HuH-7.5 (cell line): ENCODE results near the gene DPP7.
A peak's percentile ranks its signal among the peaks of the same experiment; 100 is the strongest.

Experiments
- DNase-seq: peaks from one replicate; pipeline ENCODE4 v3.0.0; 2011; ENCODE audit warnings: low spot score

DPP7 gene

DNA sequence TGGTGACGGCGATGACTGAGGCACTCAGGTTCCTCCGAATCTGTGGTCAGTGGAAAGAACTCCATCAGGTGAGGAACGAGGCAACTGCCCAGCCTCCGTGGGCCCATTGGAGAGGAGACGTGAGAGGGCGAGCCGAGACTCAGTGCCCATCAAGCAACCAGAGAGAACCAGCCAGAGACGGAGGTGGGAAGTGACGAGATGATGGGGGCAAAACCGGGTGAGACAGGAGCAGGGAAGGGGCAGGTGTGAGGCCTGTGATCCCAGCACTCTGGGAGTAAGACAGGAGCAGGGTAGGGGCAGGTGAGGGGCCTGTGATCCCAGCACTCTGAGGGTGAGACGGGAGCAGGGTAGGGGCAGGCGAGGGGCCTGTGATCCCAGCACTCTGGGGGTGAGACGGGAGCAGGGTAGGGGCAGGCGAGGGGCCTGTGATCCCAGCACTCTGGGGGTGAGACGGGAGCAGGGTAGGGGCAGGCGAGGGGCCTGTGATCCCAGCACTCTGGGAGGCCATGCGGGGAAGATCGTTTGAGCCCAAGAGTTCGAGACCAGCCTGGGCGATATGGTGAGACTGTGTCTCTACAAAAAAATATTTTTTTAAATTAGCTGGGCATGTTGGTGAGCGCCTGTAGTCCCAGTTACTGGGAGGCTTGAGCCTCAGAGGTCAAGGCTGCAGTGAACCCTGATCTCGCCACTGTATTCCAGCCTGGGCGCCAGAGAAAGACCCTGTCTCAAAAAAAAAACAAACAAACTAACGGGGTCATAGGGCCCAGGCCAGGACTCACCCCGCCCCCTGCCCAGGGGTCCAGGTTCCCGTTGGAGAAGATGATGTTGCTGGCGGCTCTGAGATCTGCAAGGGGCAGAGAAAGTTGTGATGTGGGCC is 3.4 kb downstream of the DPP7 start:
- DNase-seq, result no peak

- no peak for DNase-seq
Observed at GRCh38 chr9:137110147-137110910, 4.2 kb downstream of the DPP7 start.

DNA sequence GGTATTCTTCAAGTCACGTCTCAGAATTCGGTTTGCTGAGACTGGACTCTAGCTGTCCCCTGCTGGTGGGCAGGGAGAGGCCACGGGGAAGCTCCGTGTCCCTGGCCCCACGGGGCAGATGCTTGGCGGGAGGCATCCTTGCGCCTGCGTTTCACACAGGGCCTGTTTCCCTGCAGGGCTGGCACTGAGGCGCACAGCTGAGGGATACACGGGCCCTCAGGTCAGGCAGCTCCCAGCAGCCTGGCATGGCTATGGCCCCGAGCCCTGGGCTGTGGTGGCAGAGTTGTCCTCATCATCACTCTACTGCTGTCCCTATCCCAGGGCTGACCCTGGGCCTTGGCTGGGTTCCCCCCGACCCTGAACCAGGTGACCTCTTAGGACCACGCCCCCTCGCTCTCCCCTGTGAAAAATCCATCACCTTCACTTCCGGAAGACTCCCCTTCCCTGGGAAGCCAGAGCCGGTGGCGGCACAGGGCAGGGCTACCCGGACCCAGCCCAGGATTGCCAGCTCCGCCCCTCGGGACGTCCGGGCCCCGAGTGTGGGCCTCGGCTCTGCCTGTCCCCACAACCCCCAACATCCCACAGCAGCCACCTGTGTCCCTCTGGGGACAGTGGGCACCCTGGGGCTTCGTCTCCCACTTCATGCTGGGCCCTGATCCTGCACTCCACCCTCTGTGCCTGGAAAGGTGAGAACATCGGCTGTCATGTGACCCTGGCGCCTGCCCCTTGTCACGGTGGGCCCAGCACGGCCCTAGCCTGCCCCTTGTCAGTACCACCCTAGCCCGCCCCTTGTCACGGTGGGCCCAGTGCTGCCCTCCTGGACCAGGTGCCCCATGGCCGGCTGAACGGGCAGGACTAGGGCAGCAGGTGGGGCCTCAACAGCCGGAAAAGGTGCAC is 5.0 kb downstream of the DPP7 start:
- no peak for DNase-seq

DNA sequence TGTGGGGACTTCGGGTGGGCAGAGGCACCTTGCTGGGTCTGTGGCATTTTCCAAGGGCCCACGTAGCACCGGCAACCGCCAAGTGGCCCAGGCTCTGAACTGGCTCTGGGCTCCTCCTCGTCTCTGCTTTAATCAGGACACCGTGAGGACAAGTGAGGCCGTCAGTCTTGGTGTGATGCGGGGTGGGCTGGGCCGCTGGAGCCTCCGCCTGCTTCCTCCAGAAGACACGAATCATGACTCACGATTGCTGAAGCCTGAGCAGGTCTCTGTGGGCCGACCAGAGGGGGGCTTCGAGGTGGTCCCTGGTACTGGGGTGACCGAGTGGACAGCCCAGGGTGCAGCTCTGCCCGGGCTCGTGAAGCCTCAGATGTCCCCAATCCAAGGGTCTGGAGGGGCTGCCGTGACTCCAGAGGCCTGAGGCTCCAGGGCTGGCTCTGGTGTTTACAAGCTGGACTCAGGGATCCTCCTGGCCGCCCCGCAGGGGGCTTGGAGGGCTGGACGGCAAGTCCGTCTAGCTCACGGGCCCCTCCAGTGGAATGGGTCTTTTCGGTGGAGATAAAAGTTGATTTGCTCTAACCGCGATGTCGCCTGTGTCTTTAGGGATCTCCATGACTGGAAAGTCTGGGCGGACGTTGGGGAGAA is 5.8 kb downstream of the DPP7 start:
- DNase-seq, result no peak

GRCh38 chr9:137107982-137108381 is 6.6 kb downstream of the DPP7 start:
- DNase-seq, result no peak

DNA sequence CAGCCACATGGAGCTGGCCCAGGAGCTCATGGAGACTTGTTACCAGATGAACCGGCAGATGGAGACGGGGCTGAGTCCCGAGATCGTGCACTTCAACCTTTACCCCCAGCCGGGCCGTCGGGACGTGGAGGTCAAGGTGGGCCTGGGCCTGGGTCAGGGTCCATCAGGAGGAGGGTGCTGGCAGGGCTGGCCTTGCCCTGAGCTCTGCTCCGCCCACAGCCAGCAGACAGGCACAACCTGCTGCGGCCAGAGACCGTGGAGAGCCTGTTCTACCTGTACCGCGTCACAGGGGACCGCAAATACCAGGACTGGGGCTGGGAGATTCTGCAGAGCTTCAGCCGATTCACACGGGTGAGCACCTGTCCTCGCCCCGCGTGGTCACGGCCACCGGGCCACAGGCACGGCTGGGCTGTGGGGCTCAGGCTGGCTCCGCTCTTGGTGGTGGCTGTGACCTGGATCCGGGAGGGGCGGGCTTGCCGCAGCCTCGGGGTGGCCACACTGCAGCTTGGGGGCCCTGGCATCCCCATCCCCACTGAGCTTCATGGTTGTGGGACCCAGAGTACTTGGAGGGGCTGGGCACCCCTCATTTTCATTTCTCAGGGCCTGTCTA is 7.1 kb downstream of the DPP7 start:
- no peak for DNase-seq

GRCh38 chr9:137106662-137107250 is 7.8 kb downstream of the DPP7 start:
- no peak for DNase-seq

GRCh38 chr9:137105814-137106661 is 8.5 kb downstream of the DPP7 start:
- DNase-seq, result no peak

- no peak for DNase-seq
Observed at GRCh38 chr9:137103206-137103999, 11.1 kb downstream of the DPP7 start.

- DNase-seq, result no peak
Observed at GRCh38 chr9:137099231-137099630, 15.3 kb downstream of the DPP7 start.

GRCh38 chr9:137097761-137098462 is 16.6 kb downstream of the DPP7 start:
- DNase-seq, result no peak

DNA sequence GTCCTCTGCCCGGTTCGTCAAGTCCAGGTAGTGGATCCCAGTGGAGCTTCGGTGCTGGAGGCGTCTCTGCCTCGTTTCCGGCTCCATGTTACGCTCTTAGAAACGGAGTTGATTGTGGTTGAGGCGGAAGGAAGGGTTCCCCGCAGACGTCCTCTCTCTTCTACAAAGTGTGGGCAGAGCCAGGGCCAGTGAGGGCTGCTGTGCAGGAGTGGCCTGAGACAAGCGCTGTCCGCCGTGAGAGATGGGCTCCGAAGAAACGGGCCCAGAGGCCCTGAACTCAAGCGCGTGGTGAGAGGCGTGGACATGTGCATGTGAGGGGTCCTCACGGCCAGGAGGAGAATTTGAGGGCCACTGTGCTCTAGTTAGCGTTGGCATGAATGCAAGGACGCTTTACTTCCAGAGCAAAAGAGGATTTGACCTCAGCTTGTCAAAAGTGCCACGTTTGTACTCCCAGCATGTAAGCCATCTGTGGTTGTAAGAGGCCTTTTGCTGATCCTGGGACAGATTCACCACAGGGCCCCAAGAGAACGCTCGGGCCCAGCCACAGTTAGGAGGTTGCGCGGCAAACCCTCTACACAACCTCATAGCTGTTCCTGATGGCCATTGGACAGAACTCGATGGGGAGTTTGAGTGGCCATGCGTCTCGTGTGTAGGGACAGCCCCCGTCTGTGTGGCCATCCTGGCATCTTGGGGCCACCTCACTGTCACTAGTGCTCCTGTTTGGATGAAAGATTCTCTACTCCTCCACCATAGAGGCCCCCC is 17.6 kb downstream of the DPP7 start:
- DNase-seq, result no peak

GRCh38 chr9:137095664-137096517 is 18.6 kb downstream of the DPP7 start:
- no peak for DNase-seq

- DNase-seq, result no peak
Observed at GRCh38 chr9:137089232-137089947, 25.1 kb downstream of the DPP7 start.

- no peak for DNase-seq
Observed at GRCh38 chr9:137088121-137088520, 26.4 kb downstream of the DPP7 start.

GRCh38 chr9:137087409-137087925 is 27.1 kb downstream of the DPP7 start:
- peak; percentile 50 for DNase-seq
